ENCODE data around the gene CDH23.

- TF ChIP-seq, protein P1, sequence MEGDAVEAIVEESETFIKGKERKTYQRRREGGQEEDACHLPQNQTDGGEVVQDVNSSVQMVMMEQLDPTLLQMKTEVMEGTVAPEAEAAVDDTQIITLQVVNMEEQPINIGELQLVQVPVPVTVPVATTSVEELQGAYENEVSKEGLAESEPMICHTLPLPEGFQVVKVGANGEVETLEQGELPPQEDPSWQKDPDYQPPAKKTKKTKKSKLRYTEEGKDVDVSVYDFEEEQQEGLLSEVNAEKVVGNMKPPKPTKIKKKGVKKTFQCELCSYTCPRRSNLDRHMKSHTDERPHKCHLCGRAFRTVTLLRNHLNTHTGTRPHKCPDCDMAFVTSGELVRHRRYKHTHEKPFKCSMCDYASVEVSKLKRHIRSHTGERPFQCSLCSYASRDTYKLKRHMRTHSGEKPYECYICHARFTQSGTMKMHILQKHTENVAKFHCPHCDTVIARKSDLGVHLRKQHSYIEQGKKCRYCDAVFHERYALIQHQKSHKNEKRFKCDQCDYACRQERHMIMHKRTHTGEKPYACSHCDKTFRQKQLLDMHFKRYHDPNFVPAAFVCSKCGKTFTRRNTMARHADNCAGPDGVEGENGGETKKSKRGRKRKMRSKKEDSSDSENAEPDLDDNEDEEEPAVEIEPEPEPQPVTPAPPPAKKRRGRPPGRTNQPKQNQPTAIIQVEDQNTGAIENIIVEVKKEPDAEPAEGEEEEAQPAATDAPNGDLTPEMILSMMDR (IDR thresholded peaks at IDR 0.05; ENCODE audit: poor library complexity, severe bottlenecking), result no peak
- TF ChIP-seq POLR2AphosphoS5 (IDR thresholded peaks at IDR 0.05) (no peak), EP300 (conservative IDR thresholded peaks at IDR 0.05; ENCODE audit: poor library complexity, severe bottlenecking) (no peak), EZH2 (IDR thresholded peaks at IDR 0.05; ENCODE audit: borderline replicate concordance, insufficient read depth, low read length, poor library complexity, severe bottlenecking) (no peak), RAD21 (conservative IDR thresholded peaks at IDR 0.05) (no peak)
Measured at GRCh38 chr10:71595649-71596048, 198.9 kb downstream of the CDH23 start.

Measured in neural cell (in vitro differentiated cells).